Brain microvascular endothelial cell (primary cell): Measurements from ENCODE around the gene CHST12.

Experiments
- DNase-seq: peaks from one replicate; pipeline ENCODE4 v3.0.0-alpha.2; 2020
- H3K27ac ChIP-seq: fragments of 250-450 bp; sonication (Bioruptor Pico); 2 replicates; pipeline ENCODE4 v1.5.1; 2020; ENCODE audit warnings: mild to moderate bottlenecking, moderate library complexity
- H3K27me3 ChIP-seq: fragments of 250-450 bp; sonication (Bioruptor Pico); replicated peaks from 2 replicates; pipeline ENCODE4 v1.5.1; 2020; ENCODE audit warnings: mild to moderate bottlenecking
- H3K36me3 ChIP-seq: fragments of 250-450 bp; sonication (Bioruptor Pico); replicated peaks from 2 replicates; pipeline ENCODE4 v1.5.1; 2020; ENCODE audit warnings: mild to moderate bottlenecking
- H3K4me3 ChIP-seq: 2 replicates; pipeline ENCODE4 v1.5.1; 2011; ENCODE audit warnings: low read depth, mild to moderate bottlenecking, control low read depth, low read length, moderate library complexity
- in situ Hi-C: cut with HindIII; loops from 2 replicates; pipeline ENCODE4 v1.10.0; 2017; ENCODE audit warnings: low sequenced_read_pairs, low pct_ligation_motif_present
- TF ChIP-seq, protein P1 (sequence below): IDR thresholded peaks from 2 replicates; pipeline ENCODE4 v1.5.1; 2011; ENCODE audit warnings: low read depth, mild to moderate bottlenecking, moderate library complexity, low read length, control low read depth, inconsistent platforms; ENCODE audit errors: missing control alignments

Gene CHST12

DNA sequence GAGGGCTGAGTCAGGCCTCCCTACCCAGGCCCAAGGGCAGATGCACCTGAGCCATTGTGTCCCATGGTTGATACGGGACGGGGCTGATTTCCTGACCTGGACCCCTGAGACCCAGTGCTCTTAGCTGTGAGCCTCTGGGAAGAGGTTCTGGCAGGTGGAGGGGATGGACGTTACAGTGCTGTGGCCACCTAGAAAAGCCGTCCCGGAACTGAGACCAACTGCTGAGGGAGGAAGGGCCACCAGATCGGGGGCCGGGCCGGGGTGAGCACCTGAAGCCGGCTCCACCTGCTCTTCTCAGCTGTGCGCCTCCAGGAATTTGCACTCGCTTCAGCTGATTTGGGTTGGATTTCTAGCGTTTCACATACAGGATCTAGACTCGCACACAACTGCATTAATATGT is 35.4 kb downstream of the CHST12 start:
- H3K27ac ChIP-seq: no peak overlapping the region
- H3K4me3 ChIP-seq: no peak overlapping the region
- no peaks in the 10 kb centered on the region for H3K27me3 ChIP-seq
- DNase-seq: no peak
- peaks cover 2% of the 10 kb centered on the region for H3K36me3 ChIP-seq
- TF ChIP-seq, protein P1, sequence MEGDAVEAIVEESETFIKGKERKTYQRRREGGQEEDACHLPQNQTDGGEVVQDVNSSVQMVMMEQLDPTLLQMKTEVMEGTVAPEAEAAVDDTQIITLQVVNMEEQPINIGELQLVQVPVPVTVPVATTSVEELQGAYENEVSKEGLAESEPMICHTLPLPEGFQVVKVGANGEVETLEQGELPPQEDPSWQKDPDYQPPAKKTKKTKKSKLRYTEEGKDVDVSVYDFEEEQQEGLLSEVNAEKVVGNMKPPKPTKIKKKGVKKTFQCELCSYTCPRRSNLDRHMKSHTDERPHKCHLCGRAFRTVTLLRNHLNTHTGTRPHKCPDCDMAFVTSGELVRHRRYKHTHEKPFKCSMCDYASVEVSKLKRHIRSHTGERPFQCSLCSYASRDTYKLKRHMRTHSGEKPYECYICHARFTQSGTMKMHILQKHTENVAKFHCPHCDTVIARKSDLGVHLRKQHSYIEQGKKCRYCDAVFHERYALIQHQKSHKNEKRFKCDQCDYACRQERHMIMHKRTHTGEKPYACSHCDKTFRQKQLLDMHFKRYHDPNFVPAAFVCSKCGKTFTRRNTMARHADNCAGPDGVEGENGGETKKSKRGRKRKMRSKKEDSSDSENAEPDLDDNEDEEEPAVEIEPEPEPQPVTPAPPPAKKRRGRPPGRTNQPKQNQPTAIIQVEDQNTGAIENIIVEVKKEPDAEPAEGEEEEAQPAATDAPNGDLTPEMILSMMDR: no peak
- in situ Hi-C loops: no loop called here

DNA sequence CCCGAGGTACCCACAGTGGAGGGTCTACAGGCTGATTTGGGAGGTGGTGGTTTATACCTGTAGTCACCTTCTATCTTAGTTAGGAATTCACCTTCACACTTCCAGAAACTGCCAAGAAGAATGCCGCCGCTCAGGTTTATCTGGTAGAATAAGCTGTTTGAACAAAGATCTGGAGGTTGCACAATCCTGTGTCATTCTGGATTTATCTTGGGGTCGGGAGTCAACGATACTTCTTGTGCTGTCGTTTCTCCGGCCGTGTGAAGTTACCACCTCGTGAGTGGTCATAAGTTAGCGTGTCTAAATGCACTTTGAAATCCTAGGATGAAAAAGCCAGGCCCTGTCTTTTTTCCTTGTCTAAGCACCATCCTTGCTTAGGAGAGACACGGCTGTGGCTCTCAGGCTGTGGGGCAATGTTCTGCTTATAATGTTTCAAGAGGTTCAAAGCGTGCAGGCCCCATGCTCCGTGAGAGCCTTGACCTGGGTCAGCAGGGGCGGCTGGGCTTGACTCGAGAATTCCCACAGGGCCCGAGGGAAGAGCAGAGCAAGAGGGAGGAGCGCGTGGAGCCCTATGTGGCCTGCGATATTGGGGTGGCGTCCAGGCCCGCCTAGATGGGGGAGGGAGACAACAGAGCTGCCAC is 37.3 kb downstream of the CHST12 start:
- TF ChIP-seq, protein P1: no peak
- in situ Hi-C loops: no loop called here
- H3K4me3 ChIP-seq: no peak overlapping the region
- no peaks in the 10 kb centered on the region for H3K27me3 ChIP-seq
- H3K27ac ChIP-seq: no peak overlapping the region
- no peaks in the 10 kb centered on the region for H3K36me3 ChIP-seq
- no peak for DNase-seq

DNA sequence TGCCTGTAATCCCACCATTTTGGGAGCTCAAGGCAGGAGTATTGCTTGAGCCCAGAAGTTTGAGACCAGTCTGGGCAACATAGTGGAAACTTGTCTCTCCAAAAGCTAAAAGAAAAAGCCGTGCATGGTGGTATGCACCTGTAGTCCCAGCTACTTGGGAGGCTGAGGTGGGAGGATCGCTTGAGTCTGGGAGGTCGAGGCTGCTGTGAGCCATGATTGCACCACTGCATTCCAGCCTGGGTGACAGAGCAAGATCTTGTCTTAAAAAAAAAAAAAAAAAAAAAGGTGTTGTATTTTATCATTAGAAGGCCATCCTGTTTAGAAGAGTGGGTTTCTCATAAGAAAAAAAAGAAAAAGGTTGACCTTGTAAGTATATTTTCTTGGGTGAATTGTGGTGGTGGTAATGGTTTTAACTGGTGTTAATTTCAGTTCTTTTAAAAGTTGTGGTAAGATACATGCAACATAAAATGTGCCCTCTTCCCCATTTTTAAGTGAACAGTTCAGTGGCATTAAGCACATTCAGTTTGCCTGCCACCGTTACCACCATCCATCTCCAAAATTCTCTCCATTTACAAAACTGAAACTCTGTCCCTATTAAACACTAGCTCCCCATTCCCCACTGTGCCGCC is 38.1 kb downstream of the CHST12 start:
- in situ Hi-C loops: no loop called here

GRCh38 chr7:2443491-2443890 is 40.1 kb downstream of the CHST12 start:
- H3K27ac ChIP-seq: no peak overlapping the region
- H3K36me3 ChIP-seq: no peaks in the 10 kb centered on the region
- H3K27me3 ChIP-seq: no peaks in the 10 kb centered on the region
- TF ChIP-seq, protein P1: no peak
- DNase-seq: no peak
- no peak overlapping the region for H3K4me3 ChIP-seq
- in situ Hi-C loops: no loop called here

More for the DNA sequence above, 38.1 kb downstream of the CHST12 start:
- no peak for DNase-seq
- H3K27ac ChIP-seq: no peak overlapping the region
- TF ChIP-seq, protein P1: no peak
- H3K4me3 ChIP-seq: no peak overlapping the region
- no peaks in the 10 kb centered on the region for H3K36me3 ChIP-seq
- no peaks in the 10 kb centered on the region for H3K27me3 ChIP-seq

DNA sequence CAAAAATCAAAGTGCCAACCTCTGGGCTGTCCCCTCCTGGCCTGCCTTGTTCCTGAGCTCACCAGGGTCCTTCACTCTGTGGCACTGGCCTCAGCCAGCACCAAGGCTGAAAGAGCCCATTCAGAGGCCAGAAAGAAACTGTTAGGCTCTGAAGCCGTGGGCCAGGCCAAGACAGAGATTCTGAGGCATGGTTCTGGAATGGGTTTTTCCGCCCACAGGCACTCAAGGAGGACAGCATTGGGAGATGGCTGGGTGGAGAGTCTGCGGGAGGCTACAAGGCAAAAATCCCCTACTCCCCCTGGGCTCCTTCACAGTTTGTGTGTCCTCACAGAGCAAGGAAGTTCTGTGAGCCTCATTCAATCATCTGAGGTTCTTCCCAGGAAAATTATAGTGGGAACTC is 41.1 kb downstream of the CHST12 start:
- H3K36me3 ChIP-seq: no peaks in the 10 kb centered on the region
- TF ChIP-seq, protein P1: no peak
- no peak overlapping the region for H3K4me3 ChIP-seq
- no peaks in the 10 kb centered on the region for H3K27me3 ChIP-seq
- in situ Hi-C loops: no loop called here
- DNase-seq: peak; percentile 68
- H3K27ac ChIP-seq: no peak overlapping the region
